ENCODE measurements around the gene LRRC15. TPM values are rescaled to one million over a fixed set of nuclear protein-coding genes. Genes with fewer than 3 reads are reported as not detected.

LRRC15 gene
- total and polyA plus RNA-seq, 2 experiments from 2014 or later, result 16.4 to 21.2 TPM

- 95% methylated on average over 7 of the region's 7 CpGs for WGBS, 2 experiments (ENCODE audit: low coverage in 1 of 2, low lambda C conversion rate in 2 of 2, missing lambda C conversion rate in 2 of 2)
- Histone ChIP-seq H3K4me1 (ENCODE audit: insufficient read depth) (peaks cover 15% of the 10 kb centered on the region), H3K27ac (no peak overlapping the region; the same call in 1 of the 2 replicates), H3K9me3 (ENCODE audit: low read depth) (no peaks in the 10 kb centered on the region), H3K4me3 (peak overlapping the region; percentile 70; the same call in 1 of the 2 replicates), H3K79me2 (ENCODE audit: insufficient read depth) (no peaks in the 10 kb centered on the region), H2AFZ (peak overlapping the region; percentile 72), H4K20me1 (ENCODE audit: insufficient read depth) (no peaks in the 10 kb centered on the region), H3F3A (ENCODE audit: insufficient read depth) (0 out of 2 replicates have a peak, but pooled peaks cover 12% of the 10 kb centered on the region), H3K4me2 (ENCODE audit: unreplicated experiment) (peak overlapping the region; percentile 63), H3K36me3 (ENCODE audit: low read depth) (no peaks in the 10 kb centered on the region), H3K9me2 (ENCODE audit: insufficient read depth) (no peaks in the 10 kb centered on the region), H3K9ac (peak overlapping the region; percentile 78), H3K27me3 (replicated peaks; ENCODE audit: insufficient read depth) (no peaks in the 10 kb centered on the region)
- TF ChIP-seq EZH2phosphoT487 (IDR thresholded peaks at IDR 0.05; ENCODE audit: insufficient read depth, low read depth) (no peak), EZH2 (IDR thresholded peaks at IDR 0.05; ENCODE audit: insufficient read depth, poor library complexity, severe bottlenecking) (no peak)
- no peak for DNase-seq
- in situ Hi-C loops (cut with MboI), result loop anchor here (10.0 kb wide), 1 partner anchor 72 kb away; no protein-coding TSS in a partner anchor
Observed at GRCh38 chr3:194332858-194333211, 36.7 kb downstream of the LRRC15 start.

- Histone ChIP-seq H3K9me2 (ENCODE audit: insufficient read depth) (no peaks in the 10 kb centered on the region), H3K4me2 (ENCODE audit: unreplicated experiment) (no peak overlapping the region), H3K27ac (no peak overlapping the region), H3K4me1 (ENCODE audit: insufficient read depth) (peaks cover 15% of the 10 kb centered on the region), H3K9me3 (ENCODE audit: low read depth) (no peaks in the 10 kb centered on the region), H3K79me2 (ENCODE audit: insufficient read depth) (no peaks in the 10 kb centered on the region), H4K20me1 (ENCODE audit: insufficient read depth) (no peaks in the 10 kb centered on the region), H3K36me3 (ENCODE audit: low read depth) (no peaks in the 10 kb centered on the region), H3F3A (ENCODE audit: insufficient read depth) (peaks cover 23% of the 10 kb centered on the region; the same call in 1 of the 2 replicates), H3K4me3 (no peak overlapping the region), H2AFZ (no peak overlapping the region), H3K27me3 (replicated peaks; ENCODE audit: insufficient read depth) (no peaks in the 10 kb centered on the region), H3K9ac (no peak overlapping the region)
- no peak for TF ChIP-seq EZH2phosphoT487 (IDR thresholded peaks at IDR 0.05; ENCODE audit: insufficient read depth, low read depth)
- no peak for TF ChIP-seq EZH2 (IDR thresholded peaks at IDR 0.05; ENCODE audit: insufficient read depth, poor library complexity, severe bottlenecking)
- peak; percentile 75 for DNase-seq
- in situ Hi-C loops (cut with MboI), result loop anchor here (10.0 kb wide), 1 partner anchor 74 kb away; no protein-coding TSS in a partner anchor
- 51 to 68% methylated on average over 4 of the region's 4 CpGs for WGBS, 2 experiments (ENCODE audit: low coverage in 1 of 2, low lambda C conversion rate in 2 of 2, missing lambda C conversion rate in 2 of 2)
Observed at GRCh38 chr3:194330579-194330978, 39.0 kb downstream of the LRRC15 start.

GRCh38 chr3:194330160-194330559, 39.4 kb downstream of the LRRC15 start:
- Histone ChIP-seq H3K27ac (no peak overlapping the region), H3K4me2 (ENCODE audit: unreplicated experiment) (no peak overlapping the region), H3K27me3 (replicated peaks; ENCODE audit: insufficient read depth) (no peaks in the 10 kb centered on the region), H4K20me1 (ENCODE audit: insufficient read depth) (no peaks in the 10 kb centered on the region), H3K9me3 (ENCODE audit: low read depth) (no peaks in the 10 kb centered on the region), H3K4me3 (no peak overlapping the region), H2AFZ (no peak overlapping the region), H3K9ac (no peak overlapping the region), H3K4me1 (ENCODE audit: insufficient read depth) (peaks cover 15% of the 10 kb centered on the region), H3K79me2 (ENCODE audit: insufficient read depth) (no peaks in the 10 kb centered on the region), H3K36me3 (ENCODE audit: low read depth) (no peaks in the 10 kb centered on the region), H3F3A (ENCODE audit: insufficient read depth) (peaks cover 23% of the 10 kb centered on the region; the same call in 1 of the 2 replicates), H3K9me2 (ENCODE audit: insufficient read depth) (no peaks in the 10 kb centered on the region)
- WGBS, 2 experiments (ENCODE audit: low coverage in 1 of 2, low lambda C conversion rate in 2 of 2, missing lambda C conversion rate in 2 of 2), result 86 to 88% methylated on average over 10 of the region's 10 CpGs
- TF ChIP-seq EZH2 (IDR thresholded peaks at IDR 0.05; ENCODE audit: insufficient read depth, poor library complexity, severe bottlenecking) (no peak), EZH2phosphoT487 (IDR thresholded peaks at IDR 0.05; ENCODE audit: insufficient read depth, low read depth) (no peak)
- DNase-seq, result no peak
- in situ Hi-C loops (cut with MboI), result loop anchor here (10.0 kb wide), 1 partner anchor 75 kb away; no protein-coding TSS in a partner anchor

- H4K20me1 ChIP-seq (ENCODE audit: insufficient read depth), result no peaks in the 10 kb centered on the region
- peaks cover 15% of the 10 kb centered on the region for H3K4me1 ChIP-seq (ENCODE audit: insufficient read depth)
- in situ Hi-C loops (cut with MboI), result no loop called here
- H3K9me2 ChIP-seq (ENCODE audit: insufficient read depth), result no peaks in the 10 kb centered on the region
- no peaks in the 10 kb centered on the region for H3K36me3 ChIP-seq (ENCODE audit: low read depth)
- no peak overlapping the region for H3K9ac ChIP-seq
- H3K27ac ChIP-seq, result no peak overlapping the region
- no peak overlapping the region for H3K4me3 ChIP-seq
- DNase-seq, result no peak
- H3K4me2 ChIP-seq (ENCODE audit: unreplicated experiment), result no peak overlapping the region
- no peaks in the 10 kb centered on the region for H3K79me2 ChIP-seq (ENCODE audit: insufficient read depth)
- no peaks in the 10 kb centered on the region for H3K27me3 ChIP-seq (replicated peaks; ENCODE audit: insufficient read depth)
- no peak for TF ChIP-seq EZH2phosphoT487 (IDR thresholded peaks at IDR 0.05; ENCODE audit: insufficient read depth, low read depth)
- no peak for TF ChIP-seq EZH2 (IDR thresholded peaks at IDR 0.05; ENCODE audit: insufficient read depth, poor library complexity, severe bottlenecking)
- peaks cover 23% of the 10 kb centered on the region; the same call in 1 of the 2 replicates for H3F3A ChIP-seq (ENCODE audit: insufficient read depth)
- no peak overlapping the region for H2AFZ ChIP-seq
- H3K9me3 ChIP-seq (ENCODE audit: low read depth), result no peaks in the 10 kb centered on the region
- 58 to 64% methylated on average over 7 of the region's 7 CpGs for WGBS, 2 experiments (ENCODE audit: low coverage in 1 of 2, low lambda C conversion rate in 2 of 2, missing lambda C conversion rate in 2 of 2)
Observed at GRCh38 chr3:194329583-194329965, 40.0 kb downstream of the LRRC15 start.

All from GM23248 (cell line).